ENCODE results near the gene AKR1E2.
"Not testable (repeated sequence)": the region's sequence is repeated elsewhere in the genome, so short reads cannot be mapped to it uniquely, and the experiment has no call there.

The AKR1E2 gene

DNA sequence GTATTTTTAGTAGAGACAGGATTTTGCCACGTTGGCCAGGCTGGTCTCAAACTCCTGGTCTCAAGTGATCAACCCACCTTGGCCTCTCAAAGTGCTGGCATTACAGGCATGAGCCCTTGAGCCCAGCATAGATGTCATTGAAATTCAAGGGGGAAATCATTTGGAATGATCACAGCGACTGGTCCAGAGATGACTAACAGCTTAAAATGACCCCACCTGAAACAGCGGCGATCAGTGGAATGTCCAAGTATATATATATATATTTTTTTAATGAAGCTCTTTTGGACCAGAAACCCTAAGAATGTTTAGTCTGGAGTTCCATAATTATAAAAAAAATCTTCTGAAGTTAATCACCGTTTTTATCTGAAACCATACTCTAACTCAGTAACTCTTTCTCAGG, 12.5 kb upstream of the AKR1E2 start:
- no peak for DNase-seq (ENCODE audit: low spot score)

DNA sequence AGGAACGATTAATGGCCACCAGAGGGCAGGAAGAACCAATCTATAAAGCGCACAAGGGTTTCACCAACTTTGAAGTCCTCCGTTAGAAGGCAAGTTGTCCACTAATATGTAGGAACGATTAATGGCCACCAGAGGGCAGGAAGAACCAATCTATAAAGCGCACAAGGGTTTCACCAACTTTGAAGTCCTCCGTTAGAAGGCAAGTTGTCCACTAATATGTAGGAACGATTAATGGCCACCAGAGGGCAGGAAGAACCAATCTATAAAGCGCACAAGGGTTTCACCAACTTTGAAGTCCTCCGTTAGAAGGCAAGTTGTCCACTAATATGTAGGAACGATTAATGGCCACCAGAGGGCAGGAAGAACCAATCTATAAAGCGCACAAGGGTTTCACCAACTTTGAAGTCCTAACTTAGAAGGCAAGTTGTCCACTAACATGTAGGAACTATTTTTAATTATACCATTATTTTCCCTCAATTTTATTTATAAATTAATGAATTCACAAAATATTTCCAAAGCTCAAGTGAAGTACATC, 10.3 kb upstream of the AKR1E2 start:
- not testable (repeated sequence) for DNase-seq (ENCODE audit: low spot score)

DNA sequence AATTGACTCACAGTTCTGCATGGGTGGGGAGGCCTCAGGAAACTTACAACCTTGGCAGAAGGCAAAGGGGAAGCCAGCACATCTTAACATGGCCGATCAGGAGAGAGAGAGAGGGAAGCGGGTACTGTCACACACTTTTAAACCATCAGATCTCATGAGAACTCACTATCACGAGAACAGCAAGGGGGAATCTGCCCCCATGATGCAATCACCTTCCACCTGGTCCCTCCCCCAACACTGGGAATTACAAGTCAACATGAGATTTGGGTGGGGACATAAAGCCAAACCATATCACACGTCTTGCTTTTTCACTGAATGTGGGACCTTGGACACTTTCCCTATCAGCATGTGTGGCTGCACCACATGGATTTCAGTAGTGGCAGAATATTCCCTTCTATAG, 9.0 kb upstream of the AKR1E2 start:
- DNase-seq (ENCODE audit: low spot score), result no peak

DNA sequence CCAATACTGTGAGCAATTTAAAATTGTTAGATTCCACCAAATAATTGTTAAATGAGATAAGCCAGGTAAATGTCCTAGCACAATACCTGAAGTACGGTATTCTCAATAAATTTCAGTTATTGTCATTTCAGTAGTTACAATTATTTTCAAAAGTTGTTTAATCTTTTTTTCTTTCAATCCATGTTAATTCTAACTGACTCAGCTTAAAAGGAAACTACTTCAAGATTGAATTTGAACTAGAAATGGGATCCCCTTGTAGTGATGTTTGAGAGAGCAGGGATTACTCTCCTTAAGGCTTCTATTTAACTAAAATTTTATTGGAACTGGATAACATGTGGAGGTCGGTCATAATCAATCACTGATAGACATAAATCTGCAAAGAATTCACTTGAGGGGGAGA, 6.9 kb upstream of the AKR1E2 start:
- no peak for DNase-seq (ENCODE audit: low spot score)

DNA sequence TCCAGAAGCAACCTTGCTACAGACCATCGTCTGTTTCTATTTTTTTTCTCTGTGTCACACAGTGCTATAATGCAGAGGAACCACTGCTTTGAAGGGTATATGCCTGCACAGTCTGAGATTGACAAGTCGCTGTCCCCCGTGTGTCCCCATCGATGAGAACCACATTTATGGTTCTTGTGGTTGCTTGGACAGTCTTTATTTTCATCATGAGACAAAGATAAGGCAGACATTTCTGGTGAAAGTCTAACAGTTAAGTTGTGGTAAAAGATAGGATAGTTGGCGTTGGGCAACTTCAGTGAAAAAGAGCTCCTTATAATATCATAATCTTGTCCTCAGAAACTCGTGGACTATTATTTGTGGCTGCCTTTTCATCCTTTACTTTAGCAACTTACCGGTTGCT, 6.3 kb upstream of the AKR1E2 start:
- DNase-seq (ENCODE audit: low spot score), result no peak

DNA sequence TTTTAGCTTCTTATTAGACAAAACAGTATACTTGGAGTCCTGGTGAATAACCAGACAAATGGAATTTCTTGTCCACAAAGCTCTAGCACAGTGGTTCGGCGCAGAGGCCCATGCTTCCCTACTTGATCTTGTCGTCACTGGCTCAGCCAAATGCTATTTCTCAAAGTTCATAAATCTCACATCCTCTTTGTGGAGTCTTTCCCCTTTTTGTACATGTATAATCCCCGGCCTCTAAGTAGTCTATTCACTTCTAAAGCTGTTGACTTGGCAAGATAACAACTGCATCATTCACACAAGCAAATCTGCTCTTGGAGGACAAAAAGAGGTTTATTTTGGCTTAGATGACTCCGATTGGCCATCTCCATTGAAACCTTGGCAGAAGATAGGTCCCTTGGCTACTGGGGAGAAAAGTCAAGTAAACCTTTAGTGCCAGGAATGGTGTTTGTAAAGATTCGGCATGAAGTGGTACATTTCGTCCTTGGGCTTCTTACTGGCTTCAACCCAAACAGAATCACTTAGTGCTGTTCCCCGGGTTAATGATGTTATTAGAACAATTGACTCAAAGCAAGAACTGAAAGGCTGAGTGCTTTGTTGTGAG, 5.1 kb upstream of the AKR1E2 start:
- DNase-seq (ENCODE audit: low spot score), result no peak

DNA sequence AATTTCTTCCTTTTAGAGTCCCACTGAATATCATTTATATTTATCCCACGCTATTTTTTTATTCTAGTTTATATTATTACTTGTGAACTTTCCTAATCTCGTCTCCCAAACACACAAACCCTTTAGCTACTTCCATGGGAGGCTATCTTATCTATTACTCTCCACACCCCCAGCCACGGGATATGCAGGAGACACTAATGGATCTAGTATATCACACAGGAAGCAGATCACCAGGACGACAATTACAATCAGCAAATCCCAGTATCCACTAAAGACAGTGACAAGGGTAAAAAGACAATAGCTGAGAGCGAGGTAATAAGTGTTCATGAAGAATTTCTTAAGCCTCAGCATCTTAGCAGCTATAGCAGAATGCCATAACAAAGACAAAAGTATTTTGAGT, 3.8 kb upstream of the AKR1E2 start:
- DNase-seq (ENCODE audit: low spot score), result no peak

DNA sequence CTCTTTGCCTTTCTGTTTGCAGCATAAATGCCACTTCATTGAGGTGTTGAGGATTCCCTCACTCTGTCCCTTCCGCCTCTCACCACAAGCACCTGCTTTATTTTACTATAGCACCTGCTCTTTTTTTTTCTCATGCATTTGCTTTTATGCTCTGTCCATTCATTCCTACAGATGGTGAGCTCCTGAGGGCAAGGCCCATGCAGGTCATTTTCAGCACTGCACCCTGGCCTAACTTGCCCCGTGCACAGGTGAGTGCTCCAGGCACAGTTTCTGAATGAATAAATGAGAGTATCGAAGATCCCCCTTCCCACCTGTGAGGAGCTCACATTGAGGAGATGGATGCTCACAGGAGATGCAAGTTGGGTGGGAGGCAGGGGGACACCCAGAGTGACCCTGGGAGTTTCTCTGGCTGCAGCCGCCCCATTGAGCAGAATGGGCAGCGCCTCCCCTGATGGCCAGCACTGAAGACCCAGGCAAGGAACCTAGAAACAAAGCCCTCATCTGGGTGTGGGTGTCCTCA, 1.2 kb upstream of the AKR1E2 start:
- DNase-seq (ENCODE audit: low spot score), result no peak

DNA sequence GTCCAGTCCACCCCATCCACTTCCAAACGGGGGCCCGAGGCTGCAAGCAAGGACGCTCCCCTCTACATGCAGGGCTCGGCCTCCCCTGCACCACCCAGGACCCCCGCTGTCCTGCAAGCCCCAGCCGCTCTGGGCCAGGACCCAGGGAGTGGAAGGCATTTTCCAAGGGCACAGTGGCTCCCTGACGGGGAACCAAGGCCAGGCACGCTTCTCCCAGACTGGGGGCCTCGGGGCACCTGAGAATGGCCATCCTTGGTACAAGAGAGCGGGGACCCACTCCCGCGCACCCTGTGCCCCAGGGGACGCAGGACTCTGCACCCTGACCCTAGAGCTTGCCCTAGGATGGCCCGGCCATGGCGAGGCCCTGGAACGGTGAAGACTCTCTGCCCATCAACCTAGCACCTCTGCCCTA, 545 bp upstream of the AKR1E2 start:
- DNase-seq (ENCODE audit: low spot score), result no peak

DNA sequence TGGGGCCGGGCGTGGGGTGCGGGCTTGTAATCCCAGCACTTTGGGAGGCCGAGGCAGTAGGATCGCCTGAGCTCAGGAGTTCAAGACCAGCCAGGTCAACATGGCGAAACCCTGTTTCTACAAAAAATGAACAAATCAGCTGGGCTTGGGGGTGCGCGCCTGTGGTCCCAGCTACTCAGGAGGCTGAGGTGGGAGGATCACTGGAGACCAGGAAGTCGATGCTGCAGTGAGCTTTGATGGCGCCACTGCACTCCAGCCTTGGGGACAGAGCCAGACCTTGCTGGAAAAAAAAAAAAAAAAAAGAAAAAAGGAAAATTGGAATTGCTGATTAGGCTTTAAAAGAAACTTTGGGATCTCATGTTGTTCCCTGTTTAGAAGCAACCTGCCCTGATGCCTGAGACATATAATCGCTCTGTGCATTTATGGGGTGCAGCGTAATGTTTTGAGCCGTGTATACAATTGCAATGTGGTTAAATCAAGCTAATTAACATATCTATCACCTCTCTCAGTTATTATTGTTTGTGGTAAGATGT, 851 bp downstream of the AKR1E2 start:
- no peak for DNase-seq (ENCODE audit: low spot score)

DNA sequence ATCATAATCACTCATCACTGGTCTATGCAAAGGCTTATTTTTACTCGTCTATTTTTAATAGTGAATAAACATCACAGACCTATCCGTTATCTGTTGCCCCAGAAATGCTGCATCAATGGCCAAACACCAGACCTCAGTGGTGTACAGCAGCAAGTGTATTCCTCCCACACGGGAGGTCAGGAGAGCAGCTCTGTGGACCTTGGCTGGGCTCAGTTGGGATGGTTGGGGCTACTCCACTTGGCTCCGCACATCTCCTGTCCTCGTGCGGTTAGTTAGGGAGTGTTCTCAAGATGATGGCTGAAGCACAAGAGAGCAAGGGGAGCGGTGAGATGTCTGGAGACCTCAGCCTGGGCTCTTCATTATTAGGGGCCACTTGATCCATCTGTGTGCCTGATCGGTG, 2.0 kb downstream of the AKR1E2 start:
- no peak for DNase-seq (ENCODE audit: low spot score)

DNA sequence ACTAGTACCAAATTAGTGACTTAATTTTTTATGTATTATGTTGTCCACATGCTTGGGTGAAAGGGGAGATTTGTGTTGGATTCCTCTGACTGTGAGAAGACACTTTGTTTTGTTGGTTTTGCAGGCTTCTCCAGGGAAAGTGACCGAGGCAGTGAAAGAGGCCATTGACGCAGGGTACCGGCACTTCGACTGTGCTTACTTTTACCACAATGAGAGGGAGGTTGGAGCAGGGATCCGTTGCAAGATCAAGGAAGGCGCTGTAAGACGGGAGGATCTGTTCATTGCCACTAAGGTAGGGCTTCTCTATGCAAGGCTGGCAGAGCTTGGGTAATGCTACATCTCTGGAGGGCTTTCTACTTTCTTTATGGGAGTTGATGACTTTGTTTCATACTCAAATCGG, 4.5 kb downstream of the AKR1E2 start:
- no peak for DNase-seq (ENCODE audit: low spot score)

DNA sequence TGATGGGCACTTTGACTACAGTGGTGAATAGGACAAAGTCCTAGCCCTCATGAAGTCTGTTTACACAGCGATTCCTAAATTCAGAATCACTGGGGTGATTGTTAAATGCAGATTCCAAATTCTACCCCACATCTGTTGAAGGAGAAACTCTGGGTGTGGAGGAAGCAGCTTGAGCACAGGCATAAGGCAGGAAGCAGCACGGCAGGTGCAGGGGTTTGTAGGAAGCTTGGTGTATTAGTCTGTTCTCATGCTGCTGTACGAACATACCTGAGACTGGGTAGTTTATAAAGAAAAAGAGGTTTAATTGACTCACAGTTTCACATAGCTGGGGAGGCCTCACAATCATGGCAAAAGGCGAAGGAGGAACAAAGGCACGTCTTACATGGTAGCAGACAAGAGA, 5.1 kb downstream of the AKR1E2 start:
- DNase-seq (ENCODE audit: low spot score), result no peak

DNA sequence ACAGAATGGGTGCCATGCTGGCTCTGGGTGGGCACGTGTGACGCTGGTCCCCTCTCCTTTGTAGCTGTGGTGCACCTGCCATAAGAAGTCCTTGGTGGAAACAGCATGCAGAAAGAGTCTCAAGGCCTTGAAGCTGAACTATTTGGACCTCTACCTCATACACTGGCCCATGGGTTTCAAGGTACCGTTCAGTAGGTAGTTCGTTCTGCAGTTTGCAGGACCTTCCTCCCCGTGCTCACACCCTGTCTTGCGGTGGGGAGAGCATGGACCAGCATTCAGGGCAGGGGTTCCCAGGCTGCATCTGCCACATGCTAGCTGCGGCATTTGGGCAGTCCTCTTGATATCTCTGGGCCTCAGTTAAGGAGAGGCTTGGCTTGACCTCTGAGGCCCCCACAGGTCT, 7.3 kb downstream of the AKR1E2 start:
- DNase-seq (ENCODE audit: low spot score), result no peak

DNA sequence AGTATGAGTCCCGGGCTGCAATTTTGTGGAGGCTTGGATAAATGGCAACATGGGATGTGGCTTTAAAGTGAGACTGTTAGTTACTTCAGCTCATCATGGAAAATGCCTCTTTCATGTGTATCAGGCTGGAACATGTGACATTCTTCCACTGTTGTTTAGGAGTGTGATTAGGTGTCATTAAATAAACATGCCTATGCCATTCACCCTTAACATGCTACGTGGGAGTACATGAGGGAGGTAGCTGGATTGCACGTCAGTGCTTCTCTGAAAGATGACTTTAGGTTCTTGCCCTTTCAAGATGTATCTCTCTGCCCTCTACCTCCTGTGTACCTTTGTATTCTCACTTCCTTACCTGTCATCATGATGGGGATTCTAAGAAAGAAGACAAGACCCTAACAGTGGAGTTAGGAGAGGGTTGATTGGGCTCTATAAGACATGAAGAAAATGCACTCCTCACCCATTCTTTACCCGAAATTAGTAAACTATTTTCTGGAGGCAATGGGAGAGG, 8.9 kb downstream of the AKR1E2 start:
- no peak for DNase-seq (ENCODE audit: low spot score)

DNA sequence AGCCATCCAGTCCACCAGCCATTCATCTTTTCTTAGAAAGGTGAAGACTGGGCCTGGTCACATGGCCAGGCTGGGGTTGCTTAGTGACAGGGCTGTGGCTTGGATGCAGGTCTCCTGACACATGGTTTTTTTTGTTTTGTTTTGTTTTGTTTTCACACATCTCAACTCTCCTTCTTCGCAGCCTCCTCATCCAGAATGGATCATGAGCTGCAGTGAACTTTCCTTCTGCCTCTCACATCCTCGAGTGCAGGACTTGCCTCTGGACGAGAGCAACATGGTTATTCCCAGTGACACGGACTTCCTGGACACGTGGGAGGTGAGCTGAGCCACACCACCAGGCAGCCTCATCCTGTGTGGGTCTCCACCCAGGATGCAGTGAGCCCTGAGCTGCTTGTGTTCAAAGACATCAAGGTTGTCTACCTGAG, 9.5 kb downstream of the AKR1E2 start:
- peak; percentile 49 for DNase-seq (ENCODE audit: low spot score)

DNA sequence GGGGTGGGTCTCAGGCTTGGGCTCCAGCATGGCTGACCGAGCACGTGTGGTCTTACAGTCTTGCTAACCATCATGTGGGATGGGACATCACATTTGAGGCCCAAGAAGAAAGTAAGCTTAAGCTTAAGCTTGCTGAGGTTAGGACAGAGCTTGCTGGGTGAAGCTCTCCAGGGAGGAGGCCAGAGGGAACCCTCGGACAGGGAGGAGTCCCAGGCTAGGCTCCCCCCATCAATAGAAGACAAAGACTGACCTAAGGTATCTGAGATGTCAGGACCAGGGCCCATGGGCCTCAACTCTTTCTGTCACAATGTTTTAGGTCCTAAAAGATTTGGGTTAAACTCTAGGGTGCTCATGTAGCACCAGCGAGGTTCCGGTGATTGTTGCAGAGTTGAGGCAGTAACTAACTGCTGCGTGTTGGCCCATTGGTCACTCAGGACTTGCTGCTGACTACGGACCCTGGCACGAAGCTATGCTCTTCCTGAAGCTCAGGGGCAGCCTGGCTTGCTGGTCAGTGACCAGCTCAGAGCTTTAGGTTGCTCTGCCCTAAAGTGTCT, 10.5 kb downstream of the AKR1E2 start:
- DNase-seq (ENCODE audit: low spot score), result no peak

DNA sequence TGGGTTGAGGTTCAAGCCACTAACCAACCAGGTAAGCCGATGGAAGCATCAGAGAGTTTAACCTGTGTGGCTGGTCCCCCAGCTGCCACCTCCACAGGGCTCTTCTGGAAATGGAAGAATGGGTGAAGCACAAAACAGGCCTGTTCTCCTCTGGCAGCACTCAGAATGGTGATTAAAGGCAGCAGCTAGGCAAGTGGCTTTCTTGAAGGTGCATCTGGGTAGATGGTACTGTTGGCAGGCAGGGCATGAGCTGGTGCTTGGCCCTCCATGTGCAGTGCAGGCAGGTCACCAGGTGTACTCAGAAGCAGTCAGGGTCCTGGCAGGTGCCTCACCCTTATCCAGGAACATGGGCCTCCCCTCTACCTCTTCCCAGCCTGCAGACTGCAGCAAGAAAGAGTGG, 11.5 kb downstream of the AKR1E2 start:
- no peak for DNase-seq (ENCODE audit: low spot score)

DNA sequence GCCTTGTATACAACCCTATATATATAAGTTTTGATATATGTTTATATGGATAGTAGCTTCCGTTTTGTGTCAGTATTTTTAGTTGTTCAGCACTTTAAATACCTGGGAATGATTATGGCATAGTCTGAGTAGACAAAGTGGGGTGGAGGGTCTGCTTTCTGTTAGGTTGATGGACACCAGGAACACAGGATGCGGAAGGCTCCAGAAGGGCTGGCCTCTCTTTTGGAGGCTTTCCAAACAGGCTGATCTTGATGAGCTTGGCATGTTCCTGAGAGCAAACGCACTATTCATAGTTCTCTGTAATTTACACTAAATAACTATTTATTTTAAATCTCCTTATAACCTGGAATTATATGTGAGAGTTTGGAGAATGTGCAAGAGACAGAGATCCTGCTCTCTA, 12.7 kb downstream of the AKR1E2 start:
- no peak for DNase-seq (ENCODE audit: low spot score)

DNA sequence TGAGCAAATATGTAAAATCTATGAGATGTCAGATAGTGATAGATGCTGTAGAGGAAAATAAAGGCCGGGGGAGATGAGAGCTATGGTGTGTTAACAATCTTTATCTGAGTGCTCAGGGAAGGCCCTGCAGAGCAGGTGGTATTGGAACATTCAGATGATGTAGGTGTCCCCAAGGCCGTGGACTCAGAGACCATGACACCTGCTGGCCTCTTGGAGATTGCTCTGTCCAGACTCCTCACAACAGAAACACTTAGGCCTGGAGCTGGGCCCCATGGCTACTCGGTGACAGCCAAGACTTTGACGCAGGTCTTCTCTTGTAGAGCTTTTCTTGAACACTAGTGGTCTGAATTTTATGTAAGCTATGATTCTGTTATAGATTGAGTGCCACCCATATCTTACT, 13.3 kb downstream of the AKR1E2 start:
- DNase-seq (ENCODE audit: low spot score), result no peak

DNA sequence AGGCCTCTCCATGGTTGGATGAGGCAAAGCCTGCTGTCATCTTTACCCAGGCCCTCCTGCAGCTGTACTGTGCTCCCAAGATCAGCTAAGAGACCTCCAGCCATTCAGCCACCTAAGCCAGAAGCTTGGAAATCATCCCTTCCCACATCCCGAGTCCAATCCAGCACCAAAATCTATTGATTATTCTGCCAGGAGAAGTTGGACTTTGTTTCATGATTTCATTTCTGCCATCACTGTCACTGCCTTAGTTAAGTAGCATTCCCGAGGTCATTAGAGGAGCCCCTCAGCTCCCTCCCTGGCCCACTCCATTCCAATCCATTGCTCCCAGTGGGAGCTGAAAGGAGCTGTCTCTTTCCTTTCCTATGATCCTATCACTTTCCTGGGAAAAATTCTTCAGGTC, 14.1 kb downstream of the AKR1E2 start:
- DNase-seq (ENCODE audit: low spot score), result no peak

DNA sequence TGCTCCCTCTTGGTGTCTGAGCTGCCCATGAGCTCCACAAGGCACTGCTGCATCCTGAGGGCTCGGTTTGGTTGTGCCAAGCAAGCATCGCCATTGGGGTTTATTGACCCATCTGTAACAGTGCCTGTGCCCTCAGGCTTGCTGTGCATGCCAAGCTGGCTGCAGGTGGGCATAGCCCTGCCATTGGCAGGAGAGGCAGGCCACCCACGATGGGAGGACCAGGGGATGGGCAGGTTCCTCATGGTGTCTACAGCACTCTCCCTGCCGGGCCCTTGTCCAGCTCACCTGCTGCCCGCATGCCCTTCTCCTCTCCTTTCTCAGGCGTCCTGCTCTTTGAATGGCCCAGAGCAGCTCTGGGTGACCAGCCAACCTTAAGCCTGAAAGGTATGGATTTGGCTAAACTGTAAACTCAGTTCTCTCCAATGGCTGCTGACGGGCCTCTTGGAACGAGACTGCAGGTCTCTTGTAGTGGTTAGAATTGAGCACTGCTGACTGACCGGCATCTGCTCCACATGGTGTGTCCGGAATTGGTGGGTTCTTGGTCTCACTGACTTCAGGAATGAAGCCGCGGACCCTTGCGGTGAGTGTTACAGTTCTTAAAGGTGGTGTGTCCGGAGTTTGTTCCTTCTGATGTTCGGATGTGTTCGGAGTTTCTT, 17.6 kb downstream of the AKR1E2 start:
- no peak for DNase-seq (ENCODE audit: low spot score)

DNA sequence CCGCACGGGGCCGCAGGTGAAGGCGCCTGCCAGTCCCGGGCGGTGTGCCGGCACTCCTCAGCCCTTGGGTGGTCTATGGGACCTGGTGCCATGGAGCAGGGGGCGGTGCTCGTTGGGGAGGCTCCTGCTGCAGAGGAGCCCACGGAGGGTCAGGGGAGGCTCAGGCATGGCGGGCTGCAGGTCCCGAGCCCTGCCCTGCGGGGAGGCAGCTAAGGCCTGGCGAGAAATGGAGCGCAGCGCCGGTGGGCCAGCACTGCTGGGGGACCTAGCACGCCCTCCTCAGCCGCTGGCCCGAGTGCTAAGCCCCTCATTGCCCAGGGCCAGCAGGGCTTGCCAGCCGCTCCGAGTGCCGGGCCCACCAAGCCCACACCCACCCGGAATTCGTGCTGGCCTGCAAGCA, 18.9 kb downstream of the AKR1E2 start:
- DNase-seq (ENCODE audit: low spot score), result no peak

All from CD4-positive, alpha-beta T cell treated with Interleukin-6 at 100 ng/mL for 8 hours (primary cell).